SK-N-SH treated with all-trans-retinoic acid at 6 μM for 48 hours (cell line): ENCODE data around the gene PARP11.

Experiments
- ATAC-seq: fragments of 200-7000 bp; cut with Tn5 transposase; 3 replicates; pipeline ENCODE4 v1.9.1; 2020; ENCODE audit warnings: mild to moderate bottlenecking, moderate library complexity
- ARNTL ChIP-seq: fragments of 450-650 bp; formaldehyde crosslinking; IDR thresholded peaks from 2 replicates; pipeline ENCODE4 v1.5.0; 2020; ENCODE audit warnings: low read depth, mild to moderate bottlenecking, moderate library complexity, borderline replicate concordance
- BACH2 ChIP-seq: fragments of 250-450 bp; sonication (Bioruptor Pico); IDR thresholded peaks from 2 replicates; pipeline ENCODE4 v1.9.0; 2021; ENCODE audit warnings: mild to moderate bottlenecking, borderline replicate concordance
- CREB5 ChIP-seq: fragments of 250-450 bp; sonication (Bioruptor Pico); IDR thresholded peaks from 2 replicates; pipeline ENCODE4 v1.5.1; 2020; ENCODE audit warnings: low read depth, mild to moderate bottlenecking, moderate library complexity
- CSDC2 ChIP-seq: fragments of 250-450 bp; sonication (Bioruptor Pico); IDR thresholded peaks from 2 replicates; pipeline ENCODE4 v1.5.0; 2020; ENCODE audit warnings: mild to moderate bottlenecking, moderate library complexity
- ESRRG ChIP-seq: fragments of 250-450 bp; sonication (Bioruptor Pico); IDR thresholded peaks from 2 replicates; pipeline ENCODE4 v1.6.1; 2021; ENCODE audit warnings: mild to moderate bottlenecking
- GLIS3 ChIP-seq: fragments of 250-450 bp; sonication (Bioruptor Pico); IDR thresholded peaks from 2 replicates; pipeline ENCODE4 v1.5.0; 2020; ENCODE audit warnings: mild to moderate bottlenecking, moderate library complexity
- ISL1 ChIP-seq: fragments of 250-450 bp; sonication (Bioruptor Pico); IDR thresholded peaks from 2 replicates; pipeline ENCODE4 v2.1.2; 2022; ENCODE audit warnings: mild to moderate bottlenecking, moderate library complexity
- PATZ1 ChIP-seq: fragments of 250-450 bp; sonication (Bioruptor Pico); IDR thresholded peaks from 2 replicates; pipeline ENCODE4 v1.8.0; 2020; ENCODE audit warnings: mild to moderate bottlenecking, moderate library complexity, borderline replicate concordance
- RARB ChIP-seq: fragments of 250-450 bp; sonication (Bioruptor Pico); IDR thresholded peaks from 2 replicates; pipeline ENCODE4 v1.8.0; 2021; ENCODE audit warnings: mild to moderate bottlenecking, moderate library complexity
- TCF4 ChIP-seq: fragments of 250-450 bp; sonication (Bioruptor Pico); IDR thresholded peaks from 2 replicates; pipeline ENCODE4 v1.8.0; 2021; ENCODE audit warnings: mild to moderate bottlenecking, moderate library complexity, borderline replicate concordance
- TOX ChIP-seq: fragments of 250-450 bp; sonication (Bioruptor Pico); IDR thresholded peaks from 2 replicates; pipeline ENCODE4 v1.8.0; 2021; ENCODE audit warnings: mild to moderate bottlenecking, moderate library complexity, borderline replicate concordance
- TSHZ2 ChIP-seq: fragments of 250-450 bp; sonication (Bioruptor Pico); IDR thresholded peaks from 2 replicates; pipeline ENCODE4 v1.5.0; 2020; ENCODE audit warnings: mild to moderate bottlenecking, moderate library complexity
- ZC3H10 ChIP-seq: fragments of 250-450 bp; sonication (Bioruptor Pico); IDR thresholded peaks from 2 replicates; pipeline ENCODE4 v1.5.1; 2021; ENCODE audit warnings: mild to moderate bottlenecking, moderate library complexity
- ZFP3 ChIP-seq: fragments of 250-450 bp; sonication (Bioruptor Pico); IDR thresholded peaks from 2 replicates; pipeline ENCODE4 v1.5.0; 2020; ENCODE audit warnings: mild to moderate bottlenecking, moderate library complexity
- ZFP30 ChIP-seq: fragments of 450-650 bp; formaldehyde crosslinking; IDR thresholded peaks from 2 replicates; pipeline ENCODE4 v1.5.0; 2022; ENCODE audit warnings: mild to moderate bottlenecking, moderate library complexity
- ZNF565 ChIP-seq: fragments of 450-650 bp; formaldehyde crosslinking; conservative IDR thresholded peaks from 2 replicates; pipeline ENCODE4 v1.5.0; 2020; ENCODE audit warnings: low read depth, mild to moderate bottlenecking, moderate library complexity
- ZNF70 ChIP-seq: fragments of 450-650 bp; formaldehyde crosslinking; IDR thresholded peaks from 2 replicates; pipeline ENCODE4 v1.5.0; 2020; ENCODE audit warnings: mild to moderate bottlenecking, moderate library complexity
- ZNF8 ChIP-seq: fragments of 450-650 bp; formaldehyde crosslinking; IDR thresholded peaks from 2 replicates; pipeline ENCODE4 v1.5.0; 2020; ENCODE audit warnings: mild to moderate bottlenecking, moderate library complexity
- TF ChIP-seq, protein P1 (sequence below): fragments of 250-450 bp; sonication (Bioruptor Pico); IDR thresholded peaks from 2 replicates; pipeline ENCODE4 v1.5.1; 2021; ENCODE audit warnings: mild to moderate bottlenecking, moderate library complexity

PARP11 gene

DNA sequence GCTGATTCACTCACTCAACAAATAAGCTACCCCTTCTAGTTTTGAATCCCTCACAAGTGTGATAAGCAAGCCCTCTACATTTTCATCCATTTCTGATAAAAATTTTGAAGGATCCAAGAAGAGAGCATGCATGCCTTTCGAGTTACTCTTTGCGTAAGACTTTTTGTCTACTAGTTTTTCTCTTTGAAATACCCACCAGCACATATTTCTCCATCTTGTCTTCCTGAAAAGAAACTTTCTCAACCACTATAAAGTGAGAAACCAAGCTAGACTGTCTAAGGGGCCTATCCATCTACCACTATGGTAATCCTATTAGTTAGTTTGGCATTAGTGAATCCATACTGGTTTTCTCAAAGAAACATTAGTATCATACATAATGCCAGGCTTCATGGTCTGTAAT is 56.9 kb downstream of the PARP11 start (continued):
- TF ChIP-seq TSHZ2 (CRISPR knock-in tag) (no peak), PATZ1 (no peak)

DNA sequence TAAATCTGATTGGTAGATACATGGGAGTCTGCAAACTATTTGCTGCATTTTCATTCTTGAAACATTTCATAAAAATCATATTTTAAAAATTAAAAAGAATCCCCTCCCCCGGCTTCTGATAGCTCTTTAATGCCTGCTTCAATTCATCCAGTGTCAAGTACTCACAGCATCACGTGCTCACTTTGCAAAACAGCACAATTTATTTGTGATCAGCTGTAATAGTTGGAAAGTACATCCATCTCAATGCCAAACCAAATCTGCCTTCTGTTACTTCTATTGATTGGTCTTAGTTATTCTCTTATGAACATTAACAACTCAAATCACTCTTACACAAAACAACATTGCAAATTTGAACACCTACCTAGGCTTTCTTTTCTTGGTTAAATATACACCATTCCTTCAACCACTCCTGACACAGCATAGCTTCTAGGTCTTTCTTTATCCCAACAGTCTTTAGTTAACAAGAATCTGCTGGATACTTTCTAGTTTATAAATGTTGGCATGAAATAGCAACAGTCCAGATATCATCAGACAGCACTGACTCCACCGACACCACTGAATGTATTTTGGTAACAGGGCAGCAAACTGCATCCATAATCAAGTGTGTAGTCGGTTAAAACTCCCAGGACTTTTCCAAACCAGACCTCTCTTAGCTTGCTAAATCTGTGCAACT is 58.0 kb downstream of the PARP11 start:
- ATAC-seq: no peak

GRCh38 chr12:3810540-3810939 is 62.7 kb downstream of the PARP11 start:
- TF ChIP-seq ZNF8 (CRISPR knock-in tag) (no peak), ISL1 (CRISPR knock-in tag) (no peak), ZNF565 (CRISPR knock-in tag) (no peak), ESRRG (CRISPR knock-in tag) (no peak), ZFP3 (CRISPR knock-in tag) (no peak), TSHZ2 (CRISPR knock-in tag) (no peak), ZNF70 (CRISPR knock-in tag) (no peak), TOX (CRISPR knock-in tag) (no peak), CREB5 (CRISPR knock-in tag) (no peak), GLIS3 (no peak), BACH2 (no peak), ZC3H10 (CRISPR knock-in tag) (no peak)
- TF ChIP-seq, protein P1, sequence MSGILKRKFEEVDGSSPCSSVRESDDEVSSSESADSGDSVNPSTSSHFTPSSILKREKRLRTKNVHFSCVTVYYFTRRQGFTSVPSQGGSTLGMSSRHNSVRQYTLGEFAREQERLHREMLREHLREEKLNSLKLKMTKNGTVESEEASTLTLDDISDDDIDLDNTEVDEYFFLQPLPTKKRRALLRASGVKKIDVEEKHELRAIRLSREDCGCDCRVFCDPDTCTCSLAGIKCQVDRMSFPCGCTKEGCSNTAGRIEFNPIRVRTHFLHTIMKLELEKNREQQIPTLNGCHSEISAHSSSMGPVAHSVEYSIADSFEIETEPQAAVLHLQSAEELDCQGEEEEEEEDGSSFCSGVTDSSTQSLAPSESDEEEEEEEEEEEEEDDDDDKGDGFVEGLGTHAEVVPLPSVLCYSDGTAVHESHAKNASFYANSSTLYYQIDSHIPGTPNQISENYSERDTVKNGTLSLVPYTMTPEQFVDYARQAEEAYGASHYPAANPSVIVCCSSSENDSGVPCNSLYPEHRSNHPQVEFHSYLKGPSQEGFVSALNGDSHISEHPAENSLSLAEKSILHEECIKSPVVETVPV (CRISPR knock-in tag): no peak
- no peak for ATAC-seq

More for the DNA sequence above, 58.0 kb downstream of the PARP11 start:
- TF ChIP-seq ZC3H10 (CRISPR knock-in tag) (no peak), ZNF8 (CRISPR knock-in tag) (no peak), ZNF565 (CRISPR knock-in tag) (no peak), BACH2 (no peak), CSDC2 (CRISPR knock-in tag) (no peak), ZNF70 (CRISPR knock-in tag) (no peak), TCF4 (CRISPR knock-in tag) (no peak), ZFP3 (CRISPR knock-in tag) (no peak), ZFP30 (CRISPR knock-in tag) (no peak), ARNTL (CRISPR knock-in tag) (no peak), RARB (CRISPR knock-in tag) (no peak), ESRRG (CRISPR knock-in tag) (no peak)
